Measurements from ENCODE around the gene CHST9.

DNA sequence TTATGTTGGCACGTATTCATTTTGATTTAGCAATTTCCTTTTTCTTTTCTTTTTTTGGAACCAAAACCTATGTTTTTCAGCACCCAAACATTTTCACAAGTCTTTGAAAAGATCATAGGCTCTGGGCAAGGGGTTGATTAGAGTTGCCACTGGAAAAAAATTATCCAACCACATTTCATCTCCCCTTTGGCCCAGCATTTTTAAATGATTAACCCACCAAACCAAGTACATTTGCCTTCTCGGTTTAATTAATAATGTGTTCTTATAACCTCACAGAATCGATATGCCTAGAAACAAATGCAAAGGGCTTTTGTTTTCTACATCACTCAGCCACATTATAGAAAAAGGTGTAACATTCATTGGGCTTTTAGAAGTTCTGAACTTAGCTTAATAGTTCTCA is 66.1 kb downstream of the CHST9 start:
- TF ChIP-seq, protein P1, sequence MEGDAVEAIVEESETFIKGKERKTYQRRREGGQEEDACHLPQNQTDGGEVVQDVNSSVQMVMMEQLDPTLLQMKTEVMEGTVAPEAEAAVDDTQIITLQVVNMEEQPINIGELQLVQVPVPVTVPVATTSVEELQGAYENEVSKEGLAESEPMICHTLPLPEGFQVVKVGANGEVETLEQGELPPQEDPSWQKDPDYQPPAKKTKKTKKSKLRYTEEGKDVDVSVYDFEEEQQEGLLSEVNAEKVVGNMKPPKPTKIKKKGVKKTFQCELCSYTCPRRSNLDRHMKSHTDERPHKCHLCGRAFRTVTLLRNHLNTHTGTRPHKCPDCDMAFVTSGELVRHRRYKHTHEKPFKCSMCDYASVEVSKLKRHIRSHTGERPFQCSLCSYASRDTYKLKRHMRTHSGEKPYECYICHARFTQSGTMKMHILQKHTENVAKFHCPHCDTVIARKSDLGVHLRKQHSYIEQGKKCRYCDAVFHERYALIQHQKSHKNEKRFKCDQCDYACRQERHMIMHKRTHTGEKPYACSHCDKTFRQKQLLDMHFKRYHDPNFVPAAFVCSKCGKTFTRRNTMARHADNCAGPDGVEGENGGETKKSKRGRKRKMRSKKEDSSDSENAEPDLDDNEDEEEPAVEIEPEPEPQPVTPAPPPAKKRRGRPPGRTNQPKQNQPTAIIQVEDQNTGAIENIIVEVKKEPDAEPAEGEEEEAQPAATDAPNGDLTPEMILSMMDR (IDR thresholded peaks at IDR 0.05; ENCODE audit: low read length): no peak
- no peak for TF ChIP-seq EZH2 (IDR thresholded peaks at IDR 0.05; ENCODE audit: borderline replicate concordance, low read length)

All from OCI-LY1 (cell line).